GM12873 (cell line): ENCODE data around the gene RAD54L2.

ENCODE experiments used
- CTCF ChIP-seq: IDR thresholded peaks from 2 replicates; pipeline ENCODE4 v1.5.1; 2012; ENCODE audit warnings: low read depth, mild to moderate bottlenecking, moderate library complexity, low read length, control low read depth; ENCODE audit not compliant: insufficient read depth; ENCODE audit errors: missing control alignments

RAD54L2 gene

GRCh38 chr3:51585197-51585596, 46.7 kb downstream of the RAD54L2 start:
- TF ChIP-seq CTCF, result no peak

- no peak for TF ChIP-seq CTCF
These were observed 47.4 kb downstream of the RAD54L2 start for GRCh38 chr3:51585871-51586270.
